Spleen (tissue), 7 donors: Measurements from ENCODE around the gene MMP7.

Source experiments
- CTCF ChIP-seq, 11 experiments: fragments of 200-600 bp in 7 of 11; fragments of 450-650 bp in 4 of 11; sonication (generic) in 4 of 11; IDR thresholded peaks in 8 of 11; conservative IDR thresholded peaks in 3 of 11; 1 replicate in 7 of 11; 2 replicates in 4 of 11; pipeline versions ENCODE4 v1.4.0 to v1.8.0; 2016 to 2021; ENCODE audit warnings: antibody characterized with exemption in 11 of 11, inconsistent platforms in 4 of 11, mild to moderate bottlenecking in 1 of 11
- POLR2AphosphoS5 ChIP-seq, 3 donors: sonication (generic); formaldehyde crosslinking; IDR thresholded peaks; one replicate each; pipeline ENCODE4 v1.5.1; 2017; ENCODE audit warnings: antibody characterized with exemption in 3 of 3
- donor health status: DM: no; HTN: no; CAD: no; lungs with moderate emphysema.
- donor health status: DM: no; HTN: no; CAD: no.
- donor health status: DM: no; HTN: no; CAD: no.

GRCh38 chr11:102528618-102529017, 1.9 kb downstream of the MMP7 start:
- TF ChIP-seq CTCF (IDR thresholded peaks at IDR 0.05 in 8 of 11, conservative IDR thresholded peaks at IDR 0.05 in 3 of 11) (no peak), POLR2AphosphoS5 (IDR thresholded peaks at IDR 0.05) (no peak)
